KMS-11 (cell line): ENCODE data around the gene LENG9.

Experiments
- H2AFZ ChIP-seq: fragments of 200-600 bp; sonication (generic); 2 replicates; pipeline ENCODE4 v1.6.1; 2016; ENCODE audit warnings: antibody characterized with exemption, mixed run types, low read depth
- H3K27ac ChIP-seq: fragments of 200-600 bp; sonication (generic); 2 replicates; pipeline ENCODE4 v1.6.1; 2016; ENCODE audit warnings: mild to moderate bottlenecking, mixed run types
- H3K27me3 ChIP-seq: fragments of 200-600 bp; sonication (generic); 2 replicates; pipeline ENCODE4 v1.6.1; 2017; ENCODE audit warnings: mild to moderate bottlenecking, low read depth, mixed run types, moderate library complexity; ENCODE audit not compliant: insufficient read depth
- H3K36me3 ChIP-seq: fragments of 200-600 bp; sonication (generic); 2 replicates; pipeline ENCODE4 v1.6.1; 2017; ENCODE audit warnings: mild to moderate bottlenecking, mixed run types; ENCODE audit not compliant: insufficient read depth
- H3K4me1 ChIP-seq: fragments of 200-600 bp; sonication (generic); 2 replicates; pipeline ENCODE4 v1.6.1; 2016; ENCODE audit warnings: mild to moderate bottlenecking, low read depth, mixed run types; ENCODE audit not compliant: poor library complexity, severe bottlenecking
- H3K4me2 ChIP-seq: fragments of 200-600 bp; sonication (generic); 2 replicates; pipeline ENCODE4 v1.7.0; 2016; ENCODE audit warnings: mild to moderate bottlenecking, mixed run types
- H3K4me3 ChIP-seq: fragments of 200-600 bp; sonication (generic); IDR thresholded peaks from 2 replicates; pipeline ENCODE4 v1.6.1; 2017; ENCODE audit warnings: low read depth, low read length, mixed read lengths; ENCODE audit not compliant: insufficient read depth
- H3K79me2 ChIP-seq: fragments of 200-600 bp; sonication (generic); 2 replicates; pipeline ENCODE4 v1.6.1; 2016; ENCODE audit warnings: low read depth, mixed run types; ENCODE audit not compliant: insufficient read depth
- H3K9ac ChIP-seq: fragments of 200-600 bp; sonication (generic); 2 replicates; pipeline ENCODE4 v1.6.1; 2016; ENCODE audit warnings: mild to moderate bottlenecking, mixed run types
- H4K20me1 ChIP-seq: fragments of 200-600 bp; sonication (generic); 2 replicates; pipeline ENCODE4 v1.6.1; 2016; ENCODE audit warnings: mild to moderate bottlenecking, mixed run types; ENCODE audit not compliant: insufficient read depth
- CTCF ChIP-seq: fragments of 200-600 bp; sonication (generic); conservative IDR thresholded peaks from 2 replicates; pipeline ENCODE4 v1.6.1; 2017; ENCODE audit warnings: low read depth, mild to moderate bottlenecking, antibody characterized with exemption, low read length, moderate library complexity, mixed read lengths

The LENG9 gene

DNA sequence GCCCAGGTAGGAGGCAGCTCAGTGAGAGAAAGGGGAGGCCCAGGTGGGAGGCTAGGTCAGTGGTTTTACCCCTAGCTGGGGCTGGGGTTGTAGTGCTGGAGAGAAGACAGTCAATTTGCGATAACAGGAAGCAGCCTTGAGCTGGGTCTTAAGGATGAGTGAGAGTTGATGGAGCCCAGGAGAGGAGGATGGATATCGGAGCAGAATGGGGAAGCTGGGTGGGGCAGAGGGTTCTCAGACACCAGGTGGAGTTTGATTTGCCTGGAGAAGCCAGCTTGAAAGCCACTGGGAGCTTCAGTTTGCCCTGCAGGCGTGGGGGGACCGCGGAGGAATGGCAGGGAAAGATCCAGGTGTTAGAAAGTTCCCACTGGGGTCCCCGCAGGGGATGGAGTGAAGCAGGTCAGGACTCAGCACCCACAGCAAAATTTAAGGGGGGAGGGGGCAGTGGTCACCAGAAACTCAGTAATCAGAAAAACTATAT, 10.4 kb upstream of the LENG9 start:
- no peak overlapping the region for H3K27ac ChIP-seq

GRCh38 chr19:54473071-54473891, 9.7 kb upstream of the LENG9 start, which contains the start of gene CDC42EP5:
CDC42EP5 (minus strand) TSS chr19:54473296; CDS start chr19:54465547, 7,749 bp downstream.
- H3K4me2 ChIP-seq: no peak within 1 kb of the TSS
- H3K4me1 ChIP-seq: no peaks in the 10 kb centered on the region
- H3K27me3 ChIP-seq: peaks cover 54% of the 10 kb centered on the region
- no peaks in the 10 kb centered on the region for H4K20me1 ChIP-seq
- H2AFZ ChIP-seq: no peak within 1 kb of the TSS
- no peak within 1 kb of the TSS for H3K27ac ChIP-seq
- no peaks in the 10 kb centered on the region for H3K36me3 ChIP-seq
- H3K4me3 ChIP-seq: no peak within 1 kb of the TSS
- no peak within 1 kb of the TSS for H3K9ac ChIP-seq
- no peaks in the 10 kb centered on the region for H3K79me2 ChIP-seq
- TF ChIP-seq CTCF: no peak

More for the DNA sequence above, 10.4 kb upstream of the LENG9 start:
- TF ChIP-seq CTCF: no peak
- peaks cover 51% of the 10 kb centered on the region for H3K27me3 ChIP-seq
- no peak overlapping the region for H3K9ac ChIP-seq
- H2AFZ ChIP-seq: no peak overlapping the region
- H3K36me3 ChIP-seq: no peaks in the 10 kb centered on the region
- no peaks in the 10 kb centered on the region for H3K4me1 ChIP-seq
- H4K20me1 ChIP-seq: no peaks in the 10 kb centered on the region
- no peak overlapping the region for H3K4me3 ChIP-seq
- no peaks in the 10 kb centered on the region for H3K79me2 ChIP-seq
- H3K4me2 ChIP-seq: no peak overlapping the region

GRCh38 chr19:54470991-54471782, 7.6 kb upstream of the LENG9 start:
- H3K4me3 ChIP-seq: no peak overlapping the region
- no peak overlapping the region for H2AFZ ChIP-seq
- H3K4me1 ChIP-seq: no peaks in the 10 kb centered on the region
- H3K27ac ChIP-seq: no peak overlapping the region
- no peak overlapping the region for H3K4me2 ChIP-seq
- no peaks in the 10 kb centered on the region for H3K79me2 ChIP-seq
- H3K36me3 ChIP-seq: no peaks in the 10 kb centered on the region
- TF ChIP-seq CTCF: no peak
- H3K9ac ChIP-seq: no peak overlapping the region
- H3K27me3 ChIP-seq: peaks cover 63% of the 10 kb centered on the region
- no peaks in the 10 kb centered on the region for H4K20me1 ChIP-seq

DNA sequence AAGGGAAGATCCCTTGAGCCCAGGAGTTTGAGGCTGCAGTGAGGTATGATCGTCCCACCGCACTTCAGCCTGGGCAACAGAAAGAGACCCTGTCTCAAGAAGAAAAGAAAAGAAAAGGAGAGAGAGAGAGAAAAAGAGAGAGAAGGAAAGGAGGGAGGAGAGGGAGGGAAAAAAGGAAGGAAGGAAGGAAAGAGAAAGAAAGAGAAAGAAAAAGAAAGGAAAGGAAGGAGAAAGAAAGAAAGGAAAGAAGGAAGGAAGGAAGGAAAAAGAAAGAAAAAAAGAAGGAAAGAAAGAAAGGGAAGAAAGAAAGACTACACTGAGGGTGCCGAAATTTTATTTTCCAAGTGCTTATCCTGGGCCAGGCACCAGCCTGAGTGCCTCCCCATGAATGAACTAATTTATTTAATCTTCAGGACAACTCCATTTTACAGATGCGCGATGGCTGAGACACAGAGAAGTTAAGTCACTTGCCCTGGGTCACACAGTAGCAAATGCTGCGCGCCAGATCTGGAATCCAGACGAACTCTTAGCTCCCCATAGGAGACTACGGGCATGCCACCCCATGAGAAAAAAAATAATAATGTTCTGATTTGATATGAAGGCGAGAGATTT, 6.8 kb upstream of the LENG9 start:
- no peaks in the 10 kb centered on the region for H3K79me2 ChIP-seq
- no peaks in the 10 kb centered on the region for H4K20me1 ChIP-seq
- no peak overlapping the region for H3K27ac ChIP-seq
- H2AFZ ChIP-seq: no peak overlapping the region
- peaks cover 63% of the 10 kb centered on the region for H3K27me3 ChIP-seq
- no peak overlapping the region for H3K9ac ChIP-seq
- no peak for TF ChIP-seq CTCF
- no peak overlapping the region for H3K4me3 ChIP-seq
- H3K4me2 ChIP-seq: no peak overlapping the region
- H3K4me1 ChIP-seq: no peaks in the 10 kb centered on the region
- H3K36me3 ChIP-seq: no peaks in the 10 kb centered on the region
